Frontal cortex (tissue), 4 donors: Measurements from ENCODE around the gene LRRC40. TPM values are rescaled to one million over a fixed set of nuclear protein-coding genes. Genes with fewer than 3 reads are reported as not detected.

ENCODE experiments used
- DNase-seq, 2 donors: peaks; one replicate each; pipeline ENCODE4 v3.0.0; 2012; ENCODE audit warnings: low spot score in 2 of 2
- FAIRE-seq: peaks from 2 replicates; lab custom pipeline; 2012; peaks lifted over from hg19 to GRCh38; lab: Jason Lieb, UNC
- small RNA-seq: library from RNA; depleted of rRNA; stranded (forward); fragments of <200 nt; gene quantifications from one replicate; pipeline ENCODE3, GENCODE V24; 2014
- total RNA-seq: library from RNA; depleted of rRNA; stranded (reverse); fragments of >200 nt; gene quantifications from one replicate; pipeline ENCODE4 v1.2.3, GENCODE V29; 2014
- donor health status: control.
- donor health status: control.
- donor health status: control.

The LRRC40 gene
- total RNA-seq, 1 donor from 2014 or later, result 99.9 TPM

- no peak for FAIRE-seq
- DNase-seq, result no peak
Measured at GRCh38 chr1:70140894-70141293, 64.5 kb downstream of the LRRC40 start.

GRCh38 chr1:70140343-70140742 is 65.0 kb downstream of the LRRC40 start:
- DNase-seq (no peak), FAIRE-seq (no peak)

GRCh38 chr1:70134148-70134547 is 71.2 kb downstream of the LRRC40 start:
- DNase-seq, result no peak
- FAIRE-seq, result no peak

- FAIRE-seq, result no peak
- no peak for DNase-seq
Measured at GRCh38 chr1:70117046-70117445, 88.3 kb downstream of the LRRC40 start.

- no peak for DNase-seq
- no peak for FAIRE-seq
Measured at GRCh38 chr1:70115315-70115714, 90.1 kb downstream of the LRRC40 start.

- FAIRE-seq (no peak), DNase-seq (no peak)
Measured at GRCh38 chr1:70112838-70113237, 92.5 kb downstream of the LRRC40 start.

- no peak for FAIRE-seq
Measured at GRCh38 chr1:70109241-70109640, 96.1 kb downstream of the LRRC40 start.

GRCh38 chr1:70103770-70104169 is 101.6 kb downstream of the LRRC40 start:
- FAIRE-seq, result no peak
- DNase-seq, result no peak

More at GRCh38 chr1:70109241-70109640, 96.1 kb downstream of the LRRC40 start:
- no peak for DNase-seq

- FAIRE-seq (no peak), DNase-seq (no peak)
Measured at GRCh38 chr1:70101774-70102173, 103.6 kb downstream of the LRRC40 start.

GRCh38 chr1:70101231-70101630 is 104.1 kb downstream of the LRRC40 start:
- FAIRE-seq (no peak), DNase-seq (no peak)

Small RNAs within 50 kb of the gene (small RNA-seq; reads per million reads assigned to genes)
- gene RN7SL242P, result not detected

Other genes starting within 250 kb of the LRRC40 start
- gene SRSF11, start 15.8 kb upstream of the LRRC40 start, total RNA-seq, result 124 TPM
- gene ANKRD13C, start 149.1 kb upstream of the LRRC40 start, total RNA-seq, result 122 TPM
- gene CTH, start 205.7 kb upstream of the LRRC40 start, total RNA-seq, result 4.9 TPM